K562 (cell line): ENCODE data around the gene GDNF. TPM values are rescaled to one million over a fixed set of nuclear protein-coding genes. Genes with fewer than 3 reads are reported as not detected.

Experiments used
- ATAC-seq: fragments of 200-7000 bp; cut with Tn5 transposase; 3 replicates; pipeline ENCODE4 v1.9.1; 2020; ENCODE audit warnings: moderate library complexity
- BruUV-seq: library from RNA; stranded (reverse); fragments of 400-500 nt; replicated peaks from 2 replicates; lab custom pipeline; 2021; lab: Mats Ljungman, UMichigan
- CTCF ChIA-PET: fragments of 300-600 bp; formaldehyde crosslinking; extraction: SDS; loops from one replicate; lab custom pipeline; 2021; ENCODE audit warnings: low intra/inter-chr PET ratio; lab: Yijun Ruan, JAX
- POLR2A ChIA-PET: fragments of 300-600, 350-650 bp; sonication (Branson Sonifier 250); formaldehyde crosslinking; extraction: SDS; loops from one replicate; lab custom pipeline; 2021; ENCODE audit warnings: antibody characterized with exemption, inconsistent platforms; lab: Yijun Ruan, JAX
- DNase-seq, 4 experiments: peaks; one replicate each; pipeline versions ENCODE4 v3.0.0 to v3.0.0-alpha.2; 2011 to 2018; ENCODE audit warnings: low spot score in 3 of 4, mixed read lengths in 3 of 4; ENCODE audit errors: extremely low read depth in 1 of 4
- FAIRE-seq: peaks from 2 replicates; lab custom pipeline; 2011; peaks lifted over from hg19 to GRCh38; lab: Jason Lieb, UNC
- H2AFZ ChIP-seq: 2 replicates; pipeline ENCODE4 v1.6.0; 2011; ENCODE audit warnings: low read depth, low read length, control low read depth, inconsistent platforms
- H3K27ac ChIP-seq: fragments of 200-600 bp; 3 replicates; pipeline ENCODE4 v1.8.0; 2011; ENCODE audit warnings: low read depth, mild to moderate bottlenecking, control low read depth, inconsistent platforms, low read length, moderate library complexity, mixed read lengths; ENCODE audit errors: extremely low read depth
- H3K27me3 ChIP-seq, 2 experiments: fragments of 300-600 bp in 1 of 2; 2 replicates in 1 of 2; 3 replicates in 1 of 2; pipeline versions ENCODE4 v1.6.0 to v1.8.0; 2011; ENCODE audit warnings: inconsistent platforms in 2 of 2, low read length in 2 of 2, mild to moderate bottlenecking in 1 of 2, mixed read lengths in 1 of 2, moderate library complexity in 1 of 2; ENCODE audit not compliant: control insufficient read depth in 2 of 2, insufficient read depth in 2 of 2
- H3K36me3 ChIP-seq: fragments of 300-600 bp; 3 replicates; pipeline ENCODE4 v1.8.0; 2011; ENCODE audit warnings: mild to moderate bottlenecking, low read length, inconsistent platforms; ENCODE audit not compliant: control insufficient read depth, insufficient read depth
- H3K4me1 ChIP-seq, 2 experiments: fragments of 200-600 bp in 1 of 2; replicated peaks in 1 of 2; 2 replicates in 1 of 2; 3 replicates in 1 of 2; pipeline versions ENCODE4 v1.5.1 to v1.8.0; 2011; ENCODE audit warnings: inconsistent platforms in 2 of 2, low read length in 2 of 2, mild to moderate bottlenecking in 1 of 2, mixed read lengths in 1 of 2, moderate library complexity in 1 of 2; ENCODE audit not compliant: control insufficient read depth in 2 of 2, insufficient read depth in 2 of 2
- H3K4me2 ChIP-seq: 2 replicates; pipeline ENCODE4 v1.6.1; 2011; ENCODE audit warnings: low read length, control low read depth, inconsistent platforms, mixed read lengths; ENCODE audit not compliant: insufficient read depth
- H3K4me3 ChIP-seq: fragments of 200-600 bp; sonication (generic), shearing (Covaris generic); 2 replicates; pipeline ENCODE4 v1.5.1; 2016; ENCODE audit warnings: control low read depth, inconsistent platforms
- H3K79me2 ChIP-seq: fragments of 200-600 bp; 3 replicates; pipeline ENCODE4 v1.8.0; 2011; ENCODE audit warnings: low read length, inconsistent platforms; ENCODE audit not compliant: control insufficient read depth, insufficient read depth
- H3K9ac ChIP-seq, 2 experiments: 2 replicates each; pipeline versions ENCODE4 v1.6.0 to v1.6.1; 2011; ENCODE audit warnings: low read depth in 2 of 2, low read length in 2 of 2, control low read depth in 1 of 2, inconsistent platforms in 1 of 2, mild to moderate bottlenecking in 1 of 2, mixed read lengths in 1 of 2; ENCODE audit not compliant: insufficient read depth in 1 of 2
- H3K9me1 ChIP-seq: one replicate; pipeline ENCODE4 v1.6.0; 2011; ENCODE audit warnings: inconsistent platforms, mild to moderate bottlenecking, low read length, moderate library complexity; ENCODE audit not compliant: control insufficient read depth, insufficient read depth
- H3K9me3 ChIP-seq: replicated peaks from 2 replicates; pipeline ENCODE4 v1.5.1; 2011; ENCODE audit warnings: low read depth, low read length, inconsistent platforms; ENCODE audit not compliant: control insufficient read depth, insufficient read depth
- H4K20me1 ChIP-seq: replicated peaks from 2 replicates; pipeline ENCODE4 v1.6.1; 2011; ENCODE audit warnings: low read length, inconsistent platforms, mixed read lengths; ENCODE audit not compliant: control insufficient read depth, insufficient read depth
- C11orf30 ChIP-seq: fragments of 450-650 bp; IDR thresholded peaks from 2 replicates; pipeline ENCODE4 v1.6.1; 2016; ENCODE audit warnings: low read depth, mild to moderate bottlenecking
- CAMTA2 ChIP-seq: fragments of 250-450 bp; sonication (Bioruptor Pico); conservative IDR thresholded peaks from 2 replicates; pipeline ENCODE4 v1.5.1; 2022
- CBX5 ChIP-seq: IDR thresholded peaks from 2 replicates; pipeline ENCODE4 v1.6.1; 2014; ENCODE audit warnings: low read depth, borderline replicate concordance
- CGGBP1 ChIP-seq: fragments of 250-450 bp; sonication (Bioruptor Pico); IDR thresholded peaks from 2 replicates; pipeline ENCODE4 v1.9.0; 2021; ENCODE audit warnings: mild to moderate bottlenecking
- EP400 ChIP-seq: fragments of 450-650 bp; IDR thresholded peaks from 2 replicates; pipeline ENCODE4 v1.6.1; 2017; ENCODE audit warnings: antibody characterized with exemption, mild to moderate bottlenecking, moderate library complexity
- FOXP1 ChIP-seq: sonication (generic); formaldehyde crosslinking; IDR thresholded peaks from 2 replicates; pipeline ENCODE4 v1.8.0; 2022; ENCODE audit warnings: mild to moderate bottlenecking, missing genetic modification reagents
- HBP1 ChIP-seq: fragments of 450-650 bp; formaldehyde crosslinking; IDR thresholded peaks from 2 replicates; pipeline ENCODE4 v1.4.0; 2022; ENCODE audit warnings: missing genetic modification characterization
- HMG20B ChIP-seq: fragments of 250-450 bp; sonication (Bioruptor Pico); IDR thresholded peaks from 2 replicates; pipeline ENCODE4 v1.5.0; 2021; ENCODE audit warnings: mild to moderate bottlenecking
- HMGN3 ChIP-seq: IDR thresholded peaks from 2 replicates; pipeline ENCODE4 v1.6.1; 2011; ENCODE audit warnings: borderline replicate concordance, low read depth, mild to moderate bottlenecking, mixed read lengths, low read length; ENCODE audit not compliant: insufficient read length; ENCODE audit errors: extremely low read depth
- KHSRP ChIP-seq: fragments of 450-650 bp; IDR thresholded peaks from 2 replicates; pipeline ENCODE4 v1.6.1; 2017
- KLF1 ChIP-seq: fragments of 450-650 bp; IDR thresholded peaks from 2 replicates; pipeline ENCODE4 v1.6.1; 2016; ENCODE audit warnings: missing genetic modification characterization, missing compliant biosample characterization
- NR2C2 ChIP-seq, 2 experiments: fragments of 200-800 bp in 1 of 2; sonication (Bioruptor generic) in 1 of 2; sonication (generic) in 1 of 2; formaldehyde crosslinking in 1 of 2; IDR thresholded peaks; 2 replicates each; pipeline versions ENCODE4 v1.6.1 to v1.8.0; 2016 to 2022; ENCODE audit warnings: mild to moderate bottlenecking in 1 of 2, missing compliant biosample characterization in 1 of 2, missing genetic modification characterization in 1 of 2, missing genetic modification reagents in 1 of 2
- PTBP1 ChIP-seq: fragments of 200-400 bp; formaldehyde crosslinking; IDR thresholded peaks from 2 replicates; pipeline ENCODE4 v1.6.1; 2017; ENCODE audit warnings: low read depth, low read length
- RAD21 ChIP-seq, 2 experiments: fragments of 250-450 bp in 1 of 2; fragments of 450-650 bp in 1 of 2; sonication (Bioruptor Pico) in 1 of 2; formaldehyde crosslinking in 1 of 2; IDR thresholded peaks in 1 of 2; conservative IDR thresholded peaks in 1 of 2; 2 replicates each; pipeline versions ENCODE4 v1.4.0 to v1.8.0; 2020 to 2022; ENCODE audit warnings: mild to moderate bottlenecking in 2 of 2, moderate library complexity in 1 of 2
- SREBF2 ChIP-seq: sonication (generic); formaldehyde crosslinking; IDR thresholded peaks from 2 replicates; pipeline ENCODE4 v1.4.0; 2020; ENCODE audit warnings: mild to moderate bottlenecking, missing genetic modification reagents
- TEAD4 ChIP-seq, 2 experiments: sonication (generic) in 1 of 2; formaldehyde crosslinking in 1 of 2; IDR thresholded peaks; 2 replicates each; pipeline versions ENCODE4 v1.6.1 to v1.8.0; 2012 to 2022; ENCODE audit warnings: borderline replicate concordance in 1 of 2, inconsistent platforms in 1 of 2, low read length in 1 of 2, mild to moderate bottlenecking in 1 of 2, missing genetic modification reagents in 1 of 2
- ZHX1 ChIP-seq: fragments of 150-350 bp; conservative IDR thresholded peaks from 2 replicates; pipeline ENCODE4 v1.6.1; 2014; ENCODE audit warnings: low read length
- ZNF586 ChIP-seq: fragments of 450-650 bp; formaldehyde crosslinking; conservative IDR thresholded peaks from 2 replicates; pipeline ENCODE4 v1.4.0; 2020; ENCODE audit warnings: mild to moderate bottlenecking, moderate library complexity
- WGBS: fragments of 100-300 bp; shearing (Covaris generic); methylation state at CpG from one replicate; pipeline ENCODE4 v1.1.6; 2016; ENCODE audit warnings: low coverage, mixed read lengths; ENCODE audit not compliant: insufficient coverage; ENCODE audit errors: missing lambda C conversion rate; 5-methylcytosine and 5-hydroxymethylcytosine counted together
- in situ Hi-C: fragments of 300-500 bp; cut with MboI; formaldehyde crosslinking; loops from 4 replicates; pipeline ENCODE4 v1.15.0; 2018; ENCODE audit warnings: inconsistent platforms, mixed read lengths
- intact Hi-C: fragments of 100-400 bp; cut with micrococcal nuclease; formaldehyde crosslinking; loops from 2 replicates; pipeline ENCODE4 v1.14.2; 2022
- polyA plus RNA-seq, 8 experiments: library from polyadenylated mRNA; depleted of rRNA in 4 of 8; stranded (reverse) in 5 of 8; unstranded in 3 of 8; fragments of >200 nt; fragmentation: Nextera tagmentation in 2 of 8; fragmentation: Illumina TruSeq in 1 of 8; extraction: Ambion mirVana in 2 of 8; extraction: Trizol in 1 of 8; gene quantifications; 2 replicates each; pipeline versions ENCODE4 v1.2.1 to v1.2.3, GENCODE V29; 2011 to 2014; ENCODE audit warnings: inconsistent platforms in 1 of 8, missing spikeins in 1 of 8
- total RNA-seq, 7 experiments: library from RNA; depleted of rRNA in 6 of 7; stranded (reverse); fragments of >200 nt in 6 of 7; fragmentation: Illumina TruSeq in 2 of 7; extraction: Trizol in 2 of 7; gene quantifications; 2 replicates each; pipeline versions ENCODE4 v1.2.1 to v1.2.3, GENCODE V29; 2011 to 2021; ENCODE audit warnings: low replicate concordance in 1 of 7

The GDNF gene
- total and polyA plus RNA-seq, 9 of the 15 experiments (the other 6 are each of a cell fraction or from before 2014, with no cell fraction given), result not detected

GRCh38 chr5:37774912-37775483 is 64.8 kb downstream of the GDNF start:
- intact Hi-C loops, result loop anchor here (1.0 kb wide), 1 partner anchor 418 kb away; no protein-coding TSS in a partner anchor
- Histone ChIP-seq H3K27ac (no peak overlapping the region), H3K79me2 (no peaks in the 10 kb centered on the region), H4K20me1 (no peaks in the 10 kb centered on the region), H3K9me1 (no peaks in the 10 kb centered on the region), H3K27me3 (no peaks in the 10 kb centered on the region), H3K36me3 (no peaks in the 10 kb centered on the region), H3K9ac (no peak overlapping the region), H2AFZ (no peak overlapping the region), H3K4me3 (no peak overlapping the region), H3K4me1 (no peaks in the 10 kb centered on the region), H3K4me2 (no peak overlapping the region), H3K9me3 (peaks cover 7% of the 10 kb centered on the region; the same call in 1 of the 2 replicates)
- in situ Hi-C loops, result no loop called here
- no TSS peak for BruUV-seq
- DNase-seq (peak; percentile 33 to 64 (median 45)), FAIRE-seq (peak; percentile 88), ATAC-seq (no peak; the same call in 2 of the 3 replicates)
- CTCF ChIA-PET, result no interaction called here
- POLR2A ChIA-PET, result interaction anchor here (0.6 to 1.2 kb wide), 4 partner anchors 14 to 1035 kb away, joined by 3 read pairs; no protein-coding TSS in a partner anchor
- 67% methylated on average over 9 of the region's 9 CpGs for whole genome bisulfite sequencing
- peak; percentile 84; the same call in 1 of the 2 replicates for TF ChIP-seq CBX5
- no peak for TF ChIP-seq EP400
- no peak for TF ChIP-seq SREBF2 (CRISPR knock-in tag)
- no peak for TF ChIP-seq HBP1
- TF ChIP-seq HMG20B, result no peak
- TF ChIP-seq HMGN3, result no peak
- TF ChIP-seq TEAD4 (IDR thresholded peaks at IDR 0.05; ENCODE audit: low read length), result peak; percentile 53; the same call in 1 of the 2 replicates
- TF ChIP-seq TEAD4 (CRISPR knock-in tag; IDR thresholded peaks at IDR 0.05; ENCODE audit: borderline replicate concordance), result no peak
- no peak for TF ChIP-seq CGGBP1 (CRISPR knock-in tag)
- TF ChIP-seq FOXP1 (CRISPR knock-in tag), result no peak
- peak; percentile 41 for TF ChIP-seq C11orf30
- TF ChIP-seq ZHX1, result no peak
- TF ChIP-seq KLF1 (tag), result no peak
- no peak for TF ChIP-seq ZNF586 (CRISPR knock-in tag)
- no peak for TF ChIP-seq PTBP1
- no peak for TF ChIP-seq NR2C2 (CRISPR knock-in tag; IDR thresholded peaks at IDR 0.05)
- no peak for TF ChIP-seq NR2C2 (tag; IDR thresholded peaks at IDR 0.05)
- no peak for TF ChIP-seq KHSRP
- peak; percentile 37 to 74 for TF ChIP-seq RAD21 (CRISPR knock-in tag; conservative IDR thresholded peaks at IDR 0.05 in 1 of 2, IDR thresholded peaks at IDR 0.05 in 1 of 2)
- TF ChIP-seq CAMTA2 (CRISPR knock-in tag), result no peak
